Ascending aorta (tissue), 2 donors: ENCODE measurements around the gene TNIP3. TPM values are rescaled to one million over a fixed set of nuclear protein-coding genes. Genes with fewer than 3 reads are reported as not detected.

Experiments
- DNase-seq, 2 donors: peaks; one replicate each; pipeline ENCODE4 v3.0.0-alpha.2; 2019; ENCODE audit warnings: low spot score in 2 of 2
- H3K27ac ChIP-seq, 2 donors: fragments of 200-600 bp; sonication (generic); one replicate each; pipeline ENCODE4 v1.5.1; 2016 to 2017; ENCODE audit warnings: mild to moderate bottlenecking in 1 of 2
- H3K27me3 ChIP-seq: fragments of 200-600 bp; sonication (generic); one replicate; pipeline ENCODE4 v1.5.1; 2017
- H3K36me3 ChIP-seq, 2 donors: fragments of 200-600 bp; sonication (generic); one replicate each; pipeline ENCODE4 v1.5.1; 2016
- H3K4me1 ChIP-seq, 2 donors: fragments of 200-600 bp; sonication (generic); one replicate each; pipeline ENCODE4 v1.5.1; 2016 to 2017; ENCODE audit warnings: mild to moderate bottlenecking in 1 of 2
- H3K4me3 ChIP-seq, 2 donors: fragments of 200-600 bp; sonication (generic); one replicate each; pipeline ENCODE4 v1.5.1; 2016 to 2017; ENCODE audit warnings: mild to moderate bottlenecking in 1 of 2
- H3K9me3 ChIP-seq, 2 donors: fragments of 200-600 bp; sonication (generic); one replicate each; pipeline ENCODE4 v1.5.1; 2016
- intact Hi-C: fragments of 100-400 bp; cut with DNase I; formaldehyde crosslinking; loops from one replicate; pipeline ENCODE4 v1.15.1; 2023
- total RNA-seq: library from RNA; depleted of rRNA; stranded (reverse); fragments of >200 nt; gene quantifications from one replicate; pipeline ENCODE4 v1.1.0, GENCODE V29; 2016
- TF ChIP-seq, protein P1 (sequence below), 3 experiments: fragments of 200-600 bp in 2 of 3; fragments of 450-650 bp in 1 of 3; sonication (generic) in 2 of 3; IDR thresholded peaks; one replicate each; pipeline ENCODE4 v1.5.1; 2016 to 2019; ENCODE audit warnings: antibody characterized with exemption in 3 of 3, mild to moderate bottlenecking in 1 of 3, moderate library complexity in 1 of 3

The TNIP3 gene
- total RNA-seq, 1 donor from 2014 or later = not detected

DNA sequence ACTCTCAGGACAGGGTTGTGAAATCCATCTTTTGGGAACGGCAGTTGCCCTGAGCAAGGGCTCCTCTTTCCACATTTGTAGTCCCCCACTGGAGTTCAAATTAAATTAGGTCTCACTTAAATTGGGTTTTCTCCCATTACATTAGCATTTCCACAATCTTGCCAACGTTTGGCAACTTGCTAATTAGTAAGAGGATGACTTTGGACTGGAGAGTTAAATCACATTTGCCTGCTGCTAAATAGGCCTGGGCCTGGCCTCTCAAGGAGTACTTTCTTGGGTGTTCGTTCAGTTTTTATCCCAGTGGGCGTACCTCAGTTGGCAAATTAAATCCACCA lies 33.8 kb downstream of the TNIP3 start:
- Histone ChIP-seq H3K9me3 (no peaks in the 10 kb centered on the region), H3K36me3 (no peaks in the 10 kb centered on the region), H3K27me3 (no peaks in the 10 kb centered on the region), H3K27ac (no peak overlapping the region), H3K4me3 (no peak overlapping the region), H3K4me1 (no peaks in the 10 kb centered on the region)
- TF ChIP-seq, protein P1, sequence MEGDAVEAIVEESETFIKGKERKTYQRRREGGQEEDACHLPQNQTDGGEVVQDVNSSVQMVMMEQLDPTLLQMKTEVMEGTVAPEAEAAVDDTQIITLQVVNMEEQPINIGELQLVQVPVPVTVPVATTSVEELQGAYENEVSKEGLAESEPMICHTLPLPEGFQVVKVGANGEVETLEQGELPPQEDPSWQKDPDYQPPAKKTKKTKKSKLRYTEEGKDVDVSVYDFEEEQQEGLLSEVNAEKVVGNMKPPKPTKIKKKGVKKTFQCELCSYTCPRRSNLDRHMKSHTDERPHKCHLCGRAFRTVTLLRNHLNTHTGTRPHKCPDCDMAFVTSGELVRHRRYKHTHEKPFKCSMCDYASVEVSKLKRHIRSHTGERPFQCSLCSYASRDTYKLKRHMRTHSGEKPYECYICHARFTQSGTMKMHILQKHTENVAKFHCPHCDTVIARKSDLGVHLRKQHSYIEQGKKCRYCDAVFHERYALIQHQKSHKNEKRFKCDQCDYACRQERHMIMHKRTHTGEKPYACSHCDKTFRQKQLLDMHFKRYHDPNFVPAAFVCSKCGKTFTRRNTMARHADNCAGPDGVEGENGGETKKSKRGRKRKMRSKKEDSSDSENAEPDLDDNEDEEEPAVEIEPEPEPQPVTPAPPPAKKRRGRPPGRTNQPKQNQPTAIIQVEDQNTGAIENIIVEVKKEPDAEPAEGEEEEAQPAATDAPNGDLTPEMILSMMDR (IDR thresholded peaks at IDR 0.05) = no peak
- no peak for DNase-seq
- intact Hi-C loops = no loop called here

DNA sequence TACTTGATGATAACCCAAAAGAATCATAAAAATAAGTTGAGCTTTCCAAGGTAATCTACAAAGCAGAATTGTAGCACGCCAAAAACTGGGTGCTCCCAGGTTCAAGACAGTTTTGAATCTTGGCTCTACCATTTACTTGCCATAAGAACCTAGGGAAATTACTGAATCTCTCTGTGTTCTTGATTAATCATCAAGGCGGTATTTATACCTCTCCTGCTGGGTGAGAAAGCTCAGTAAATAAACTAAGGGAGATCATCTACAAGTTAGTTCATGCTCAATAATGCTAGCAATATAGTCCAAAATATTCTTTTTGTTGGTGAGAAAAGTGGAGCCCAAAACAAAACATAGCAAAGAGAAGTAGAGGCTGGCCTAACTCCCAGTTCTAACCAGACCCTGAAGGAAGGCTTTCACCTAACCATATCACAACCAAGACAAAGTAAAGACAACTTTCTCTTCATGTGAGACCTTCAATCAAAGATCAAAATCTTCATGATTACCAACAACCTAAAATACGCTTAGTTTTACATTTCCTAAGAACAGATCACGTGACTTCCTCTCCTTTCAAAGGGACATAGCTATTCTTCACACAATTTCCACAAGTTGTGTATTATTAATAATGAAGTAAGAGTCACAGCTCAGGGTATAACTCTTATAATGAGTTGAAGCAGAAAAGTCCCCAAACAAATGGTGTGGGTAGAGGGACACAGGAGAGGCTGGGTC lies 34.4 kb downstream of the TNIP3 start:
- Histone ChIP-seq H3K36me3 (no peaks in the 10 kb centered on the region), H3K4me1 (no peaks in the 10 kb centered on the region), H3K9me3 (no peaks in the 10 kb centered on the region), H3K27ac (no peak overlapping the region), H3K4me3 (no peak overlapping the region), H3K27me3 (no peaks in the 10 kb centered on the region)
- TF ChIP-seq, protein P1 (IDR thresholded peaks at IDR 0.05) = no peak
- no peak for DNase-seq
- intact Hi-C loops = no loop called here

DNA sequence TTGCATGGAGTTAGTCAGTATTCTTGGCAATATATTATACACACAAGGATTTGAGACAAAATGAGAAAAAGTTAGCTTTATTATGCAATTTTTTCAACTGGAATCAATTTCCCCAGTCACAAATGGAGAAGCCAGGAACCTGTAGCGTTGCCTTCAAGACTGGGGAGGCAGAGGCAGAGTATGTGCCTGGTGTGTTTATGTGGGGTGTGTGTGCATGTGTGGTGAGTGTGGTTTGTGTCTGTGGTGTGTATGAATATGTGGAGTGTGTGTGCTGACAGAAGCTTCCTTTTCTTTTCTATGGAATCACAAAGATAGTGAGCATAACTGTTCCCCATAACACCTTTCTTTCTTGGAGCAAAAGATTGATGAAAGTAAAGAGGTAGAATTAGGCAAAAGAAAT lies 37.0 kb downstream of the TNIP3 start:
- no peaks in the 10 kb centered on the region for H3K9me3 ChIP-seq
- intact Hi-C loops = no loop called here
- TF ChIP-seq, protein P1 (IDR thresholded peaks at IDR 0.05) = no peak
- H3K4me1 ChIP-seq = no peaks in the 10 kb centered on the region
- no peak overlapping the region for H3K4me3 ChIP-seq
- H3K36me3 ChIP-seq = no peaks in the 10 kb centered on the region
- DNase-seq = no peak
- H3K27ac ChIP-seq = no peak overlapping the region
- H3K27me3 ChIP-seq = no peaks in the 10 kb centered on the region

DNA sequence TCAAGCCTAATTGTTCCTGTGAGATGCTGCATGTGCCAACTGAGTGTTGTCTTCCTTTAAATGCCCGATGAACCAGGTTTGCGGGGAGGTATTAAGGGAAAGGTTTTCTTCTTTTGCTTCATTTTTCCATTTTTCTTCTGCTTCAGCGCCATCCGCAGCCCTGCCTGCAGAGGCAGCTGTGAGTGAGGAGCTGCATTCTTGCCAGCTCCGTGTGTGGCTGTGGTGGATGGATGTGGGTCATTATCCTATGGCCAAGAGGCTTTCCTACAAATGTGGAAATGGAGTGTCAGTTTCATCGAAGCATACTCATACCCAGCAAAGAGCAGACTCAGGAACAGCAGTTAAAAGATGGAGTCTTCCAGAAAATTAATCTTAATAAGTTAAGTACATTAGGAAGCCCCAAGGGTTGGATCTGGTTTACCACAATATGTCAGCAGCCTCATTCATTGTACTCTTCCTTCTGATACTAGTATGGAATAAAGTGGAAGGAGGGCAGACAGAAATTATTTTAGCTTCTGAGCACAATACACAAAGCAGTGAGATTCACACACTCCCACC lies 37.6 kb downstream of the TNIP3 start:
- Histone ChIP-seq H3K27ac (no peak overlapping the region), H3K36me3 (no peaks in the 10 kb centered on the region), H3K4me3 (no peak overlapping the region), H3K27me3 (no peaks in the 10 kb centered on the region), H3K9me3 (no peaks in the 10 kb centered on the region), H3K4me1 (no peaks in the 10 kb centered on the region)
- no peak for DNase-seq
- TF ChIP-seq, protein P1 (IDR thresholded peaks at IDR 0.05) = no peak
- intact Hi-C loops = no loop called here

DNA sequence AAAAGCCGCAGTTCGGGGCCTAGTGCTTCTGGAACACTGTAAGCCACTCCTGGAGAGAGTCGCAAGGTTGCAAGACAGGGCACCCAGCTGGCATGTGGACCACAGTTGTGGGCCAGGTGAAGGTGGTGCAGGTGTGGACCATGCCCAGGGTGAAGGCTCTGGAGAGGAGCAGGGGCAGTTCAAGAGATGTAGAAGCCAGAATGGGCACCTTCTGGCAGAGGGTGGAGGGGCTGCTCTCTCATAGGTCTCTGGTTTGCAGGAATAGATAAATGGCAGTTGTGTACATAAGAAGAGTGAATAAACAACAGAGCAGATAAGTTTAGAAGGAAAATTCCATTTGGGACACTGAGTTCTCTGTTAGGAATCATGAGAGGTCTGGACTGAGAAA lies 38.6 kb downstream of the TNIP3 start:
- no peaks in the 10 kb centered on the region for H3K4me1 ChIP-seq
- TF ChIP-seq, protein P1 (IDR thresholded peaks at IDR 0.05) = no peak
- H3K36me3 ChIP-seq = no peaks in the 10 kb centered on the region
- no peak overlapping the region for H3K27ac ChIP-seq
- intact Hi-C loops = no loop called here
- DNase-seq = no peak
- no peak overlapping the region for H3K4me3 ChIP-seq
- H3K9me3 ChIP-seq = no peaks in the 10 kb centered on the region
- H3K27me3 ChIP-seq = no peaks in the 10 kb centered on the region
